ENCODE results near the gene MTHFD1. TPM values are rescaled to one million over a fixed set of nuclear protein-coding genes. Genes with fewer than 3 reads are reported as not detected.

The MTHFD1 gene
- total and polyA plus RNA-seq, 3 experiments from 2014 or later = 41.1 to 256 (median 247) TPM

DNA sequence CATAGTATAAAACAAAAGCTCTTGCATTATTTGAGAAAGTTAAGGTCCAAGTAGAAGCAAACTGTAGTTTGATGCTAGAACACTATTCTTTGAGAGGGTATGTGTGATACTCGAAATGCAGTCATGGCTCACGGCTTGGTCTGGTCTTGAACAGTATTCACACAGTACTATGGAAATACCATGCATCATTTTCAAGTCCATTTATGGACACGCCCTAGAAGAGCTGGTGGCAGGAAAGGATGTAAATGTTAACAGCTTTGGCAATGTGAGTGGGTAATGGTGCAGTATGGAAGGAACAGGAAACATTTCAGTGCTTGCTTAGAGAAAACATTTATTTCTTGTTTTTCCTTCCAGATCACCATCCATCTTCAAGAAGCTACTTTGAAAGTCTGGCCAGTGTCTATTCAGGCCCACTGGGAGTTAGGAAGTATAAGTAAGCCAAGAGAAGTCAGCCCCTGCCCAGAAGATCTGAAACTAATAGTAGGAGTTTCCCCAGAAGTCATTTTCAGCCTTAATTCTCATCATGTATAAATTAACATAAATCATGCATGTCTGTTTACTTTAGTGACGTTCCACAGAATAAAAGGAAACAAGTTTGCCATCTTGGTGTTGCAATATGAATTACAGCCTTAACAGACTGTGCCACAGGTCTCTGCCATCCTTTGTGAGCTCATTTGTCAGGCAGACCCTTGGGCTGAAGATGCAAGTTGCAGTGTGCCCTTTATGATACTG, 71.4 kb downstream of the MTHFD1 start:
- Mint-ChIP-seq H3K4me1 (peaks cover 12 to 42% (median 39%) of the 10 kb centered on the region in 3 donors), H3K4me3 (no peak overlapping the region), H3K9me3 (no peaks in the 10 kb centered on the region), H3K27me3 (no peaks in the 10 kb centered on the region), H3K27ac (peak overlapping the region in 6 of 8 donors; percentile 0 to 70 (median 28)), H3K36me3 (peaks cover 1 to 30% (median 3%) of the 10 kb centered on the region in 3 donors)
- Histone ChIP-seq H3K9me3 (ENCODE audit: low read length) (no peaks in the 10 kb centered on the region), H3K4me1 (ENCODE audit: insufficient read depth, low read length) (no peaks in the 10 kb centered on the region), H3K36me3 (ENCODE audit: insufficient read depth, low read length) (no peaks in the 10 kb centered on the region), H3K27me3 (ENCODE audit: insufficient read depth, low read length, poor library complexity, severe bottlenecking) (no peaks in the 10 kb centered on the region), H3K27ac (ENCODE audit: low read depth, low read length) (no peak overlapping the region), H3K4me3 (ENCODE audit: low read length) (no peak overlapping the region)
- no peak for DNase-seq
- CTCF ChIA-PET = interaction anchor here (0.8 to 0.9 kb wide), 2 partner anchors 19 to 30 kb away, joined by 3 to 4 read pairs; no protein-coding TSS in a partner anchor
- POLR2A ChIA-PET = interaction anchor here (1.4 to 1.5 kb wide), 2 partner anchors 11 to 80 kb away, joined by 3 to 6 read pairs; no protein-coding TSS in a partner anchor

DNA sequence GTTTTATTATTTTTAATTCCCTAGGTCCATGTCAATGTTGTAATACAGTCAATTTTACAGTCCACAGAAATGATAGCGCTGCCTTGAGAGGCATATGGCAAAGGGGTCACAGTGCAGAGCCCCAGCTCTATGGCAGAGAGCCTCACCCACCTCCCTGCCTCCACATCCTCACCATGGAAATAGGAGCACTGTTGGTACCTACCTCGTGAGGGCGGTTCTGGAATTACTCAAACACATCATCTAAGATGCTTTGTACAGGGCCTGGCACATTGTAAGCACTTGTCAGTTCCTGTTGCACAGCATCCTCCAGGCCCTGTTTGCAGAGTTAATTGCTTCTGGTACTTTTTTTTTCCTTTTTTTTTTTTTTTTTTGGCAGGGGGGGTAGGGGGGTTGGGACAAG, 73.1 kb downstream of the MTHFD1 start:
- ChIA-PET POLR2A (interaction anchor here (0.5 kb wide), 1 partner anchor 83 kb away, joined by 7 read pairs; no protein-coding TSS in a partner anchor), CTCF (interaction anchor here (1.0 to 1.5 kb wide), 2 partner anchors 17 to 31 kb away, joined by 3 read pairs; no protein-coding TSS in a partner anchor)
- Mint-ChIP-seq H3K4me1 (peaks cover 21 to 50% (median 42%) of the 10 kb centered on the region in 3 donors), H3K4me3 (no peak overlapping the region), H3K36me3 (peaks cover 1 to 20% (median 3%) of the 10 kb centered on the region in 3 donors), H3K27ac (peak overlapping the region in 5 of 8 donors; percentile 23 to 62 (median 42)), H3K9me3 (no peaks in the 10 kb centered on the region), H3K27me3 (no peaks in the 10 kb centered on the region)
- Histone ChIP-seq H3K4me3 (ENCODE audit: low read length) (no peak overlapping the region), H3K4me1 (ENCODE audit: insufficient read depth, low read length) (peaks cover 7% of the 10 kb centered on the region), H3K36me3 (ENCODE audit: insufficient read depth, low read length) (no peaks in the 10 kb centered on the region), H3K27me3 (ENCODE audit: insufficient read depth, low read length, poor library complexity, severe bottlenecking) (no peaks in the 10 kb centered on the region), H3K27ac (ENCODE audit: low read depth, low read length) (no peak overlapping the region), H3K9me3 (ENCODE audit: low read length) (no peaks in the 10 kb centered on the region)
- DNase-seq = no peak

DNA sequence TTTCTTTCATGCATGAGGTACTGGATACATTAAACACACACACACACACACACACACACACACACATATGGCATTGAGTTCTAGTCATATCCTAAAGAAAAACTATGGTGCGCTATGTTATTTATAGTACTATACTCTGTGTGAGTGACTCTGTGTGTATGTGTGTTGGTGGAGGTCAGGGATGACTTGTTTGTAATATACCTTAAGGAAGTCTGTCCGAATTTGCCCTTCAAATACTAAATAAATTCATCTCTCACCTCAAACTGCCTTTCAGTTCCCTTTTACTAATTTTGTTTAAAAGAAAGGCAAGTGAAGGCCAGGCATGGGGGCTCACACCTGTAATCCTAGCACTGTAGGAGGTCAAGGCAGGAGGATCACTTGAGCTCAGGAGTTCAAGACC, 75.0 kb downstream of the MTHFD1 start:
- peak overlapping the region in 3 of 8 donors; percentile 32 to 55 (median 33) for H3K27ac Mint-ChIP-seq
- Histone ChIP-seq H3K4me1 (ENCODE audit: insufficient read depth, low read length) (peaks cover 10% of the 10 kb centered on the region), H3K27ac (ENCODE audit: low read depth, low read length) (no peak overlapping the region), H3K4me3 (ENCODE audit: low read length) (no peak overlapping the region), H3K9me3 (ENCODE audit: low read length) (no peaks in the 10 kb centered on the region), H3K27me3 (ENCODE audit: insufficient read depth, low read length, poor library complexity, severe bottlenecking) (no peaks in the 10 kb centered on the region), H3K36me3 (ENCODE audit: insufficient read depth, low read length) (no peaks in the 10 kb centered on the region)
- ChIA-PET CTCF (interaction anchor here (0.9 to 2.3 kb wide), 6 partner anchors 10 to 47 kb away, joined by 3 to 8 read pairs (median 4); no protein-coding TSS in a partner anchor), POLR2A (interaction anchor here (1.0 kb wide), 1 partner anchor 15 kb away, joined by 3 read pairs; no protein-coding TSS in a partner anchor)
- no peaks in the 10 kb centered on the region for H3K9me3 Mint-ChIP-seq
- DNase-seq = no peak
- H3K36me3 Mint-ChIP-seq = peaks cover 3 to 17% (median 3%) of the 10 kb centered on the region in 3 donors
- H3K4me1 Mint-ChIP-seq = peaks cover 30 to 54% (median 53%) of the 10 kb centered on the region in 3 donors
- H3K4me3 Mint-ChIP-seq = peak overlapping the region in 3 of 7 donors; percentile 15 to 42 (median 37)
- no peaks in the 10 kb centered on the region for H3K27me3 Mint-ChIP-seq

DNA sequence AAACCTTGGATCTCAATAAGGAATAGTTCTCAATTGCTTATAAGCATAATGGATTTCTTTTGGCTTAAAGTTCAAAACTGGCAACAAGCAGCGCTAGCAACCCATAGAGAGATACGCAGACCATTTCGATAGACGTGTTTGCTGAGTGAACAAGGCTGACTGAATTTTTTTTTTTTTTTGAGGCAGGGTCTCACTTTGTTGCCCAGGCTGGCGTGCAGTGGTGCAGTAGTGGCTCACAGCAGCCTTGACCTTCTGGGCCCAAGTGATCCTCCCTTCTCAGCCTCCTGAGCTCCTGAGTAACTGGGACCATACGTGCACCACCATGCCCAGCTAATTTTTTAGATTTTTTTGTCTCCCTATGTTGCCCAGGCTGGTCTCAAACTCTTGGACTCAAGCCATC, 75.7 kb downstream of the MTHFD1 start:
- H3K4me3 ChIP-seq (ENCODE audit: low read length) = no peak overlapping the region
- no peaks in the 10 kb centered on the region for H3K9me3 ChIP-seq (ENCODE audit: low read length)
- Mint-ChIP-seq H3K4me3 (peak overlapping the region in 3 of 7 donors; percentile 24 to 96 (median 82)), H3K36me3 (peaks cover 3 to 15% (median 3%) of the 10 kb centered on the region in 3 donors), H3K4me1 (peaks cover 32 to 61% (median 56%) of the 10 kb centered on the region in 3 donors), H3K27ac (peak overlapping the region in 1 of 8 donors; percentile 35), H3K9me3 (no peaks in the 10 kb centered on the region), H3K27me3 (no peaks in the 10 kb centered on the region)
- H3K36me3 ChIP-seq (ENCODE audit: insufficient read depth, low read length) = no peaks in the 10 kb centered on the region
- H3K27me3 ChIP-seq (ENCODE audit: insufficient read depth, low read length, poor library complexity, severe bottlenecking) = no peaks in the 10 kb centered on the region
- CTCF ChIA-PET = interaction anchor here (1.4 to 2.3 kb wide), 3 partner anchors 14 to 47 kb away, joined by 3 to 7 read pairs (median 7); no protein-coding TSS in a partner anchor
- POLR2A ChIA-PET = interaction anchor here (1.5 kb wide), 1 partner anchor 41 kb away, joined by 4 read pairs; no protein-coding TSS in a partner anchor
- peaks cover 10% of the 10 kb centered on the region for H3K4me1 ChIP-seq (ENCODE audit: insufficient read depth, low read length)
- H3K27ac ChIP-seq (ENCODE audit: low read depth, low read length) = no peak overlapping the region
- DNase-seq = no peak

DNA sequence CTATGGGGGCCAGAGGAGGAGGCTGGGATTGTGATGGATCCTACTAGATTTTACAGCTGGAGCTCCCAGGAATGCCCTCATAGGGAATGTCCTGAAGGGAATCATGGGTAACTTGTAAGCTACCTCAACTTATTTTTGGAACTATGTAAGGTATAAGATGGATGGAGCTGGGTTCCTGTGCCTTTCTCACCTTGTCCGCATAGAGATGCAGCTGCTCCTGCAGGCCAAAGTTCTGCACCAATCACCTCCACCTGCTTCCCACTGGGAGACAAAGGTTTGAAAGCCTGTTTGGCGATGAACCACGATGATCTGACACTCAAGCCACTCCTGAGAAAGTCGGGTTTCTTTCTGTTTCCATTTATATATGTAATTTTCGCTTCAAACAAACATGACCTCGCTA, 76.5 kb downstream of the MTHFD1 start:
- H3K4me3 Mint-ChIP-seq = peak overlapping the region; percentile 82 to 96 (median 91)
- H3K36me3 Mint-ChIP-seq = peaks cover 0 to 14% (median 3%) of the 10 kb centered on the region in 3 donors
- ChIA-PET POLR2A (interaction anchor here (1.5 kb wide), 1 partner anchor 40 kb away, joined by 4 read pairs; no protein-coding TSS in a partner anchor), CTCF (interaction anchor here (1.4 to 2.3 kb wide), 3 partner anchors 15 to 46 kb away, joined by 3 to 7 read pairs (median 7); no protein-coding TSS in a partner anchor)
- Histone ChIP-seq H3K4me3 (ENCODE audit: low read length) (peak overlapping the region; percentile 38), H3K4me1 (ENCODE audit: insufficient read depth, low read length) (peaks cover 10% of the 10 kb centered on the region), H3K27me3 (ENCODE audit: insufficient read depth, low read length, poor library complexity, severe bottlenecking) (no peaks in the 10 kb centered on the region), H3K36me3 (ENCODE audit: insufficient read depth, low read length) (no peaks in the 10 kb centered on the region), H3K9me3 (ENCODE audit: low read length) (no peaks in the 10 kb centered on the region), H3K27ac (ENCODE audit: low read depth, low read length) (no peak overlapping the region)
- peak overlapping the region; percentile 46 to 90 (median 80) for H3K27ac Mint-ChIP-seq
- H3K4me1 Mint-ChIP-seq = peaks cover 31 to 58% (median 57%) of the 10 kb centered on the region in 3 donors
- DNase-seq = no peak
- no peaks in the 10 kb centered on the region for H3K9me3 Mint-ChIP-seq
- H3K27me3 Mint-ChIP-seq = no peaks in the 10 kb centered on the region

DNA sequence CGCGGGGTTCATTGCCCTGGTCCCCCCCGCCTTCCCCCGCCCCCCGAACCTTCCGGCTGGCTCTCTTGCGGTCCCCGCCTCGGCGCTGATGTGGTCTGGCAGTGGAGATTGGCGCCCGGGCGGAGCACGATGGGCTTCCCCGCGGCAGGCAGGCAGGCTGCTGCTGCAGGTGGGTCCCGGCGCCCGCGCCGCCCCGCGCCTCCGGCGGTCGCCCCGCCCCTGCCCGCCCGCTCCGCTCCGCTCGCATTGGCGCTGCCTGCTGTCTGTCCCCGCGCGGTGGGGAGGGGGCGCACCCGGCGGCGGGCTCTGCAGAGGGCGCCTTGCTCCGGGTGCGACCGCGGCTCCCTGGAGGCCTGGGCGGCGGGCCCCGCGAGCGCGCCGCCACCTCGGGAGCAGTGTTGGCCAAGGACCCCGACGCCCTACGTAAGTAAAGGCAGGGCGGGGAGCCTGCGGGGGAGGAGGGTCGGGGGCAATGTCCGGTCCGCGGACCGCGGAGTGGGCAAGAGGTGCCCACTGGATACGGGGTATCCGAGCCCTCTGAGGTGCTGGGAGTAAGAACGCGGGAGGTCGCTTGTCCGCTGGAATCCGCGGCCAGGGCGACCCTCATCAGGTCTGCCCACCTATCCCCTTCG, 77.2 kb downstream of the MTHFD1 start, which contains the start of gene AKAP5:
AKAP5 (plus strand) TSS at position 309 of the 632 bp plus-strand sequence. CDS start 2,896 bp downstream, outside the sequence.
- peak; percentile 62 to 78 (median 66) for DNase-seq
- H3K27ac Mint-ChIP-seq = peak within 1 kb of the TSS; percentile 46 to 92 (median 86)
- peaks cover 31 to 56% (median 51%) of the 10 kb centered on the region in 3 donors for H3K4me1 Mint-ChIP-seq
- H3K36me3 Mint-ChIP-seq = peaks cover 0 to 12% (median 3%) of the 10 kb centered on the region in 3 donors
- Histone ChIP-seq H3K4me3 (ENCODE audit: low read length) (peak within 1 kb of the TSS; percentile 49), H3K9me3 (ENCODE audit: low read length) (no peaks in the 10 kb centered on the region), H3K27ac (ENCODE audit: low read depth, low read length) (no peak within 1 kb of the TSS), H3K36me3 (ENCODE audit: insufficient read depth, low read length) (no peaks in the 10 kb centered on the region), H3K27me3 (ENCODE audit: insufficient read depth, low read length, poor library complexity, severe bottlenecking) (no peaks in the 10 kb centered on the region), H3K4me1 (ENCODE audit: insufficient read depth, low read length) (peaks cover 10% of the 10 kb centered on the region)
- no peaks in the 10 kb centered on the region for H3K9me3 Mint-ChIP-seq
- peak within 1 kb of the TSS; percentile 88 to 96 (median 91) for H3K4me3 Mint-ChIP-seq
- POLR2A ChIA-PET = interaction anchor here (1.5 to 1.7 kb wide), 2 partner anchors 39 to 40 kb away, joined by 4 to 15 read pairs; partner anchors contain the start of gene ZBTB1
- H3K27me3 Mint-ChIP-seq = no peaks in the 10 kb centered on the region
- CTCF ChIA-PET = interaction anchor here (1.0 to 2.3 kb wide), 7 partner anchors 12 to 45 kb away, joined by 3 to 8 read pairs (median 5); no protein-coding TSS in a partner anchor

DNA sequence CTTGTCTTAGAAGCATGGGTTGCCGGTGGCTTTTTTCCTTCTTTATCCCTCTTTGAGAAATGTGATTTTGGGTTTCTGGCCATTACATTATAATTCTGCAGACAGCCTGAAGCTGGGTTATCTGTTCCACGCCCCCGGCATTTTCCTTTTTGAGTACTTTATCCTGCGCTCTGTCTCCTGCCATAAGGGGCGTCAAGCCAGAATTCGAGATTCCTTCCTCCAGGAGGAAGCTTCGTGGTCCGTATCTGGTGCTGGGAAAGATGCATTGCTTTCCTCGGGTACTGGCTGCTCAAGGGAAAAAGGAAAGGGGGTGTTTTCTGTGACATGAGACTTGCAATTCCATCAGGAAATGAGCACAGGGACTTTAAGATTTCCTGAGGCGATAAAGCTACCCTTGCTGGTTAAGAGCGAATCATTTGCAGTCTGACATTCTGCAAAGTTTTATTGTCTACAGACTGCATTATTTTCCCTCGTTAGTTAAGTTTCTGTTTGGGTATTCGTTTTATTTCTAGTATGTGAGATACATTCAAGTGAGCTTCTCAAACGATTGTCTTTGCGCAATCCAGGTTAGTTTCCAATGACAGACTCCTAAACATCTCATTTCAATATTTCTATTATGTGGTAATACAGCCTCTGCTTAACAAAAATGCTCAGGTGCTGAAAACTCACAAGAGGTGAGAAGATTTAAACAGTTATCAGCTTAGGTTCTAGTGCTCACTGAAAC, 77.8 kb downstream of the MTHFD1 start:
- peak overlapping the region; percentile 84 to 93 (median 88) for H3K4me3 Mint-ChIP-seq
- Histone ChIP-seq H3K4me3 (ENCODE audit: low read length) (peak overlapping the region; percentile 49), H3K27me3 (ENCODE audit: insufficient read depth, low read length, poor library complexity, severe bottlenecking) (no peaks in the 10 kb centered on the region), H3K36me3 (ENCODE audit: insufficient read depth, low read length) (no peaks in the 10 kb centered on the region), H3K4me1 (ENCODE audit: insufficient read depth, low read length) (peaks cover 10% of the 10 kb centered on the region), H3K9me3 (ENCODE audit: low read length) (no peaks in the 10 kb centered on the region), H3K27ac (ENCODE audit: low read depth, low read length) (no peak overlapping the region)
- no peak for DNase-seq
- peaks cover 31 to 56% (median 49%) of the 10 kb centered on the region in 3 donors for H3K4me1 Mint-ChIP-seq
- CTCF ChIA-PET = interaction anchor here (0.7 to 2.2 kb wide), 7 partner anchors 12 to 45 kb away, joined by 3 to 8 read pairs (median 4); no protein-coding TSS in a partner anchor
- H3K27me3 Mint-ChIP-seq = no peaks in the 10 kb centered on the region
- H3K36me3 Mint-ChIP-seq = peaks cover 0 to 13% (median 3%) of the 10 kb centered on the region in 3 donors
- H3K27ac Mint-ChIP-seq = peak overlapping the region; percentile 38 to 92 (median 84)
- H3K9me3 Mint-ChIP-seq = no peaks in the 10 kb centered on the region
- POLR2A ChIA-PET = interaction anchor here (1.7 kb wide), 1 partner anchor 38 kb away, joined by 15 read pairs; the partner anchor contains the start of gene ZBTB1

All from CD8-positive, alpha-beta memory T cell (primary cell).